Pancreas (tissue), 10 donors: Measurements from ENCODE around the gene ACSF3. TPM values are rescaled to one million over a fixed set of nuclear protein-coding genes. Genes with fewer than 3 reads are reported as not detected.

Source experiments
- ATAC-seq, 4 donors: fragments of 200-7000 bp; cut with Tn5 transposase; one replicate each; pipeline versions ENCODE4 v1.8.0 to v1.9.1; 2020; ENCODE audit warnings: mild to moderate bottlenecking in 4 of 4, moderate library complexity in 4 of 4
- DNase-seq, 6 donors: peaks; one replicate each; pipeline ENCODE4 v3.0.0-alpha.2; 2020
- FAIRE-seq: peaks from 2 replicates; lab custom pipeline; 2012; peaks lifted over from hg19 to GRCh38; lab: Jason Lieb, UNC
- H3K27ac ChIP-seq, 4 donors: fragments of 200-600 bp; sonication (generic); 1 replicate in 3 of 4; 2 replicates in 1 of 4; pipeline versions ENCODE4 v1.5.0 to v1.8.0; 2020
- H3K27me3 ChIP-seq, 4 donors: fragments of 200-600 bp; one replicate each; pipeline ENCODE4 v1.8.0; 2021
- H3K36me3 ChIP-seq, 3 donors: fragments of 200-600 bp; sonication (generic) in 1 of 3; one replicate each; pipeline versions ENCODE4 v1.5.0 to v1.8.0; 2020 to 2021
- H3K4me1 ChIP-seq, 3 donors: fragments of 200-600 bp; one replicate each; pipeline ENCODE4 v1.8.0; 2021
- H3K4me3 ChIP-seq, 4 donors: fragments of 200-600 bp; sonication (generic) in 2 of 4; one replicate each; pipeline versions ENCODE4 v1.5.0 to v1.8.0; 2020 to 2021
- H3K9me3 ChIP-seq, 4 donors: fragments of 200-600 bp; one replicate each; pipeline ENCODE4 v1.8.0; 2021
- WGBS, 2 donors: extraction: QIAGEN DNeasy Blood & Tissue Kit; methylation state at CpG; one replicate each; pipeline ENCODE4 v1.1.7; 2013; 5-methylcytosine and 5-hydroxymethylcytosine counted together
- intact Hi-C, 3 donors: fragments of 100-400 bp; cut with DNase I; formaldehyde crosslinking; loops; one replicate each; pipeline versions ENCODE4 v1.11.1 to v1.14.2; 2022
- polyA plus RNA-seq, 2 donors: library from polyadenylated mRNA; stranded (reverse); fragments of 200-250 nt; gene quantifications; one replicate each; pipeline ENCODE4 v1.2.3, GENCODE V29; 2013
- total RNA-seq, 6 donors: library from RNA; stranded (reverse); fragmentation: NEBNext Ultra II Directional in 4 of 6; extraction: Animal tissue kit (Norgen Biotek cat#: 25700) in 4 of 6; gene quantifications; one replicate each; pipeline versions ENCODE4 v1.2.1 to v1.2.4, GENCODE V29; 2021 to 2023
- TF ChIP-seq, protein P1 (sequence below), 4 donors: fragments of 200-600 bp; sonication (generic) in 3 of 4; IDR thresholded peaks; one replicate each; pipeline versions ENCODE4 v1.5.0 to v1.8.0; 2021; ENCODE audit warnings: antibody characterized with exemption in 4 of 4
- donor health status: healthy with polysubstance abuse.
- donor health status: DM: no; HTN: no; CAD: no; lungs with moderate emphysema.
- donor health status: DM: no; HTN: no; CAD: no.
- donor health status: control.
- donor health status: control.
- donor health status: Bipolar disorder and iron deficiency.
- donor health status: DM: yes; HTN: yes; CAD: no.
- donor health status: DM: no; HTN: no; CAD: no.
- donor health status: DM: no; HTN: no; CAD: no.
- donor health status: DM: yes; HTN: yes; CAD: no.

The ACSF3 gene
- total and polyA plus RNA-seq, 8 donors, result 17.3 to 36.9 (median 20.8) TPM

DNA sequence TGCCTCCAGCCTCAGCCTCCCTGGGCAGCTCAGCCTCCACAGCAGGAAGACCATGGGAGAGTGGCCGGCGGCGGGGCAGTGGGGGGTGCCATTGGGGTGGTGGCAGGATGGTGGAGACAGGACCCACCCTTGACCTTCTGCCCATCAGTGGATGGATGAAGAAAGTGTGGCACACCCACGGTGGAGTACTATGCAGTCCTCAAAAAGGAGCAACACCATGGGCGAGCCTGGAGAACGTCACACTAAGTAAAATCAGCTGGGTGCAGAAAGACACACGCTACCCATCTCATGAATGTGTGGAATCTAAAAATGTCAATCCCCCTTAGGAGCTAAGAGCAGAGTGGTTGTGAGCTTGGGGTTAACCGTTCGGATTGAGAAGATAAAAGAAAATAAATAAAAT, 34.8 kb upstream of the ACSF3 start:
- 89 to 96% methylated on average over 9 of the region's 9 CpGs for WGBS, 2 donors
- Histone ChIP-seq H3K4me1 (no peaks in the 10 kb centered on the region), H3K36me3 (no peaks in the 10 kb centered on the region), H3K27ac (no peak overlapping the region), H3K4me3 (no peak overlapping the region), H3K27me3 (no peaks in the 10 kb centered on the region), H3K9me3 (no peaks in the 10 kb centered on the region)
- ATAC-seq (no peak), FAIRE-seq (no peak), DNase-seq (no peak)
- intact Hi-C loops, result no loop called here
- TF ChIP-seq, protein P1, sequence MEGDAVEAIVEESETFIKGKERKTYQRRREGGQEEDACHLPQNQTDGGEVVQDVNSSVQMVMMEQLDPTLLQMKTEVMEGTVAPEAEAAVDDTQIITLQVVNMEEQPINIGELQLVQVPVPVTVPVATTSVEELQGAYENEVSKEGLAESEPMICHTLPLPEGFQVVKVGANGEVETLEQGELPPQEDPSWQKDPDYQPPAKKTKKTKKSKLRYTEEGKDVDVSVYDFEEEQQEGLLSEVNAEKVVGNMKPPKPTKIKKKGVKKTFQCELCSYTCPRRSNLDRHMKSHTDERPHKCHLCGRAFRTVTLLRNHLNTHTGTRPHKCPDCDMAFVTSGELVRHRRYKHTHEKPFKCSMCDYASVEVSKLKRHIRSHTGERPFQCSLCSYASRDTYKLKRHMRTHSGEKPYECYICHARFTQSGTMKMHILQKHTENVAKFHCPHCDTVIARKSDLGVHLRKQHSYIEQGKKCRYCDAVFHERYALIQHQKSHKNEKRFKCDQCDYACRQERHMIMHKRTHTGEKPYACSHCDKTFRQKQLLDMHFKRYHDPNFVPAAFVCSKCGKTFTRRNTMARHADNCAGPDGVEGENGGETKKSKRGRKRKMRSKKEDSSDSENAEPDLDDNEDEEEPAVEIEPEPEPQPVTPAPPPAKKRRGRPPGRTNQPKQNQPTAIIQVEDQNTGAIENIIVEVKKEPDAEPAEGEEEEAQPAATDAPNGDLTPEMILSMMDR (IDR thresholded peaks at IDR 0.05), result no peak

DNA sequence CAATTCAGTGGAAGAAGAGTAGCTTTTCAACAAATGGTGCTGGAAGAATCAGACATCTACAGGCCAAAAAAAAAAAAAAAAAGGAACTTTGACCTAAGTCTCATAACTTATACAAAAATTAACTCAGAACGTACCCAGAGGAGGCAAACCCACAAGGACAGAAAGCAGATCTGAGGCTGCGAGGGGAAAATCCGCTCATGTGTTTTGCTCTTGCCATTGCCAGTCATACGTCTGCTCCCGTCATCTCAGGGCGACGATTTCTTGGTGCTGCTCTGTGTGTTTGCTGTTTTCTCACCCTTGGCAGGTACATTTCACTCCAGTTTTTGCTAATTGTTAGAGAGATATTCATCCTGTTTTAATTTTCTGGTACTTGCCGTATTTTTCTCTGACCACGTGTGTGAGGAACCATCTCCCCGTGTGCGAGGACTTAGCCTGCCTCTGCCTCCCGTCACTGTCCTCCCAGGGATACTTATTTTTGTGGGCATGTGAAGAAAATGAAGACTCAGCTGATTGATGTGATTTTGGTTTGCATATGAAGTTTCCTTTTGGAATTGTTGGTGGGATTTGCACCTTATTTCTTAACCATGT, 33.4 kb upstream of the ACSF3 start:
- Histone ChIP-seq H3K9me3 (no peaks in the 10 kb centered on the region), H3K27me3 (no peaks in the 10 kb centered on the region)

GRCh38 chr16:89061086-89061485, 32.6 kb upstream of the ACSF3 start:
- Histone ChIP-seq H3K27me3 (no peaks in the 10 kb centered on the region), H3K9me3 (no peaks in the 10 kb centered on the region), H3K4me3 (no peak overlapping the region), H3K27ac (no peak overlapping the region), H3K4me1 (no peaks in the 10 kb centered on the region), H3K36me3 (no peaks in the 10 kb centered on the region)
- TF ChIP-seq, protein P1 (IDR thresholded peaks at IDR 0.05), result no peak
- FAIRE-seq (no peak), ATAC-seq (no peak), DNase-seq (no peak)
- 60 to 75% methylated on average over 20 to 21 of the region's 21 CpGs for WGBS, 2 donors
- intact Hi-C loops, result no loop called here

More for the DNA sequence above, 33.4 kb upstream of the ACSF3 start:
- no peak overlapping the region for H3K27ac ChIP-seq
- TF ChIP-seq, protein P1 (IDR thresholded peaks at IDR 0.05), result no peak
- DNase-seq (no peak), ATAC-seq (no peak), FAIRE-seq (no peak)
- 61 to 63% methylated on average over 12 of the region's 12 CpGs for WGBS, 2 donors
- intact Hi-C loops, result no loop called here
- H3K4me1 ChIP-seq, result no peaks in the 10 kb centered on the region
- H3K4me3 ChIP-seq, result no peak overlapping the region
- no peaks in the 10 kb centered on the region for H3K36me3 ChIP-seq

GRCh38 chr16:89061590-89062380, 31.9 kb upstream of the ACSF3 start:
- intact Hi-C loops, result no loop called here
- TF ChIP-seq, protein P1 (IDR thresholded peaks at IDR 0.05), result no peak
- Histone ChIP-seq H3K27ac (no peak overlapping the region), H3K4me1 (no peaks in the 10 kb centered on the region), H3K36me3 (no peaks in the 10 kb centered on the region), H3K27me3 (no peaks in the 10 kb centered on the region), H3K9me3 (no peaks in the 10 kb centered on the region), H3K4me3 (no peak overlapping the region)
- DNase-seq (no peak), ATAC-seq (no peak), FAIRE-seq (no peak)
- 48 to 59% methylated on average over 16 to 17 of the region's 17 CpGs for WGBS, 2 donors
